Measurements from ENCODE around the gene RAB18.
A peak's percentile ranks its signal among the peaks of the same experiment; 100 is the strongest.

DNA sequence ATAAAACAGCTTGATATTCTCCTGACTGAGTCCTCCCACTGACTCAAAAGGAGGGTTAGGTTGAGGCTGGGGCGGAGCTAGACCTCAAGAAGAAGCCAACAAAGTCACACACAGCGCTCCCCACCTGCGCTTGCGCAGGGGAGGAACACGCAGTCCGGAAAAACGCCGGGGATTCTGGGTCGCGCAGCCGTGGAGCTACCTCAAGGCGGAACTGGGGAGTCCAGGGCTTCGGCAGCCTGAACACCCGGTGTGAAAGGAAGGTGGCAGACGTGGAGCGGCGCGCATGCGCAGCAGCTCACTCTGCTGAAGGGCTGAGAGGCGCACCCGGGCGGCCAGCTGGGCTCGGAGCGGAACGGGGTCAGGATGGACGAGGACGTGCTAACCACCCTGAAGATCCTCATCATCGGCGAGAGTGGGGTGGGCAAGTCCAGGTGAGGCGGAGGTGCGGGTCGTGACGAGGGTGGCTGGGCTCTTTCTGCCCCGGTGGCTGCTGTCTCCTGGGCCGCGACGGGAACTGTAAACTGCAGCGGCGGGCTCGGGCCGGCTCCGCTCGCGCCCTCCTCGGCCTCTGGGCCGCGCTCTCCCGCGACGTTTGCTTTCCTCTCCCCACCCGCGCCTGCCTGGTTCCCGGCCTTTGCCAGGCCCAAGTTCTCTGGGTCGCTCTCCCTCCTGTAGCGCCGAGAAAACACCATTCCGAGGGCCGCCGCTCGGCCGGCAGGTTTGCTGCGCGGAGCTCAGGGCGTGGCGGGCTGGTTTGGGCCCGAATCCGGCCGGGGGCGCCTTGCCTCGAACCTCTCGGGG is at the start of gene RAB18:
- TF ChIP-seq, protein P1, sequence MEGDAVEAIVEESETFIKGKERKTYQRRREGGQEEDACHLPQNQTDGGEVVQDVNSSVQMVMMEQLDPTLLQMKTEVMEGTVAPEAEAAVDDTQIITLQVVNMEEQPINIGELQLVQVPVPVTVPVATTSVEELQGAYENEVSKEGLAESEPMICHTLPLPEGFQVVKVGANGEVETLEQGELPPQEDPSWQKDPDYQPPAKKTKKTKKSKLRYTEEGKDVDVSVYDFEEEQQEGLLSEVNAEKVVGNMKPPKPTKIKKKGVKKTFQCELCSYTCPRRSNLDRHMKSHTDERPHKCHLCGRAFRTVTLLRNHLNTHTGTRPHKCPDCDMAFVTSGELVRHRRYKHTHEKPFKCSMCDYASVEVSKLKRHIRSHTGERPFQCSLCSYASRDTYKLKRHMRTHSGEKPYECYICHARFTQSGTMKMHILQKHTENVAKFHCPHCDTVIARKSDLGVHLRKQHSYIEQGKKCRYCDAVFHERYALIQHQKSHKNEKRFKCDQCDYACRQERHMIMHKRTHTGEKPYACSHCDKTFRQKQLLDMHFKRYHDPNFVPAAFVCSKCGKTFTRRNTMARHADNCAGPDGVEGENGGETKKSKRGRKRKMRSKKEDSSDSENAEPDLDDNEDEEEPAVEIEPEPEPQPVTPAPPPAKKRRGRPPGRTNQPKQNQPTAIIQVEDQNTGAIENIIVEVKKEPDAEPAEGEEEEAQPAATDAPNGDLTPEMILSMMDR (IDR thresholded peaks at IDR 0.05; ENCODE audit: low read depth, low read length, poor library complexity, severe bottlenecking), result peak; percentile 24
- no peak for TF ChIP-seq EZH2phosphoT487 (IDR thresholded peaks at IDR 0.05; ENCODE audit: borderline replicate concordance, low read length)
